ENCODE results near the gene OR9Q1. TPM values are rescaled to one million over a fixed set of nuclear protein-coding genes. Genes with fewer than 3 reads are reported as not detected.

OR9Q1 gene
- total RNA-seq, result not detected

GRCh38 chr11:58023435-58023931 is at the start of gene OR9Q1:
Gene OR9Q1 (plus strand): TSS chr11:58023881. CDS start chr11:58179445, 155,564 bp downstream.
- H3K4me1 ChIP-seq, result peaks cover 0 to 18% (median 10%) of the 10 kb centered on the region in 4 donors
- whole genome bisulfite sequencing, result 82% methylated on average over 5 of the region's 5 CpGs
- H3K4me3 ChIP-seq, result no peak within 1 kb of the TSS
- H3K9me3 ChIP-seq, result no peaks in the 10 kb centered on the region
- intact Hi-C loops (cut with DNase I), result no loop called here
- H3K36me3 ChIP-seq, result no peaks in the 10 kb centered on the region
- no peak for TF ChIP-seq EP300 (IDR thresholded peaks at IDR 0.05)
- no peaks in the 10 kb centered on the region for H3K27me3 ChIP-seq
- peak within 1 kb of the TSS; percentile 30 to 53 (median 47) for H3K27ac ChIP-seq (replicated peaks in 1 of 4)
- no peak for DNase-seq (ENCODE audit: extremely low spot score)

- H3K4me3 ChIP-seq, result no peak overlapping the region
- no peaks in the 10 kb centered on the region for H3K9me3 ChIP-seq
- TF ChIP-seq POLR2AphosphoS5 (IDR thresholded peaks at IDR 0.05), result no peak
- TF ChIP-seq POLR2A (IDR thresholded peaks at IDR 0.05; ENCODE audit: low read depth), result no peak
- TF ChIP-seq EP300 (IDR thresholded peaks at IDR 0.05), result no peak
- no peak for TF ChIP-seq CTCF (IDR thresholded peaks at IDR 0.05)
- H3K4me1 ChIP-seq, result no peaks in the 10 kb centered on the region
- intact Hi-C loops (cut with DNase I), result no loop called here
- no peak overlapping the region for H3K27ac ChIP-seq (replicated peaks in 1 of 4)
- DNase-seq (ENCODE audit: extremely low spot score), result no peak
- H3K27me3 ChIP-seq, result no peaks in the 10 kb centered on the region
- H3K36me3 ChIP-seq, result no peaks in the 10 kb centered on the region
- 71% methylated on average over 1 of the region's 1 CpG for WGBS
Observed at GRCh38 chr11:57974132-57974531, 49.5 kb upstream of the OR9Q1 start.

GRCh38 chr11:57974848-57975601 is 48.7 kb upstream of the OR9Q1 start:
- Histone ChIP-seq H3K27me3 (no peaks in the 10 kb centered on the region), H3K4me1 (no peaks in the 10 kb centered on the region), H3K9me3 (no peaks in the 10 kb centered on the region), H3K27ac (replicated peaks in 1 of 4) (no peak overlapping the region), H3K36me3 (no peaks in the 10 kb centered on the region), H3K4me3 (no peak overlapping the region)
- TF ChIP-seq POLR2A (IDR thresholded peaks at IDR 0.05; ENCODE audit: low read depth) (no peak), POLR2AphosphoS5 (IDR thresholded peaks at IDR 0.05) (no peak), CTCF (IDR thresholded peaks at IDR 0.05) (no peak), EP300 (IDR thresholded peaks at IDR 0.05) (no peak)
- intact Hi-C loops (cut with DNase I), result no loop called here
- DNase-seq (ENCODE audit: extremely low spot score), result peak; percentile 82
- WGBS, result 82% methylated on average over 13 of the region's 15 CpGs

GRCh38 chr11:57977709-57978108 is 46.0 kb upstream of the OR9Q1 start:
- no peaks in the 10 kb centered on the region for H3K4me1 ChIP-seq
- no peak overlapping the region for H3K27ac ChIP-seq (replicated peaks in 1 of 4)
- no peak overlapping the region for H3K4me3 ChIP-seq
- no peaks in the 10 kb centered on the region for H3K27me3 ChIP-seq
- no peaks in the 10 kb centered on the region for H3K9me3 ChIP-seq
- DNase-seq (ENCODE audit: extremely low spot score), result peak; percentile 57
- H3K36me3 ChIP-seq, result no peaks in the 10 kb centered on the region
- TF ChIP-seq POLR2A (IDR thresholded peaks at IDR 0.05; ENCODE audit: low read depth), result no peak
- TF ChIP-seq CTCF (IDR thresholded peaks at IDR 0.05), result no peak
- no peak for TF ChIP-seq POLR2AphosphoS5 (IDR thresholded peaks at IDR 0.05)
- TF ChIP-seq EP300 (IDR thresholded peaks at IDR 0.05), result no peak
- 33% methylated on average over 2 of the region's 2 CpGs for WGBS
- intact Hi-C loops (cut with DNase I), result no loop called here

- no peaks in the 10 kb centered on the region for H3K27me3 ChIP-seq
- no peaks in the 10 kb centered on the region for H3K36me3 ChIP-seq
- 89% methylated on average over 3 of the region's 3 CpGs for WGBS
- no peak for DNase-seq (ENCODE audit: extremely low spot score)
- no peaks in the 10 kb centered on the region for H3K9me3 ChIP-seq
- intact Hi-C loops (cut with DNase I), result no loop called here
- H3K4me1 ChIP-seq, result no peaks in the 10 kb centered on the region
- no peak overlapping the region for H3K4me3 ChIP-seq
- no peak overlapping the region for H3K27ac ChIP-seq (replicated peaks in 1 of 4)
- no peak for TF ChIP-seq POLR2AphosphoS5 (IDR thresholded peaks at IDR 0.05)
- no peak for TF ChIP-seq EP300 (IDR thresholded peaks at IDR 0.05)
- TF ChIP-seq CTCF (IDR thresholded peaks at IDR 0.05), result no peak
- TF ChIP-seq POLR2A (IDR thresholded peaks at IDR 0.05; ENCODE audit: low read depth), result no peak
Observed at GRCh38 chr11:57978686-57979531, 44.8 kb upstream of the OR9Q1 start.
